HFFc6 (cell line): Measurements from ENCODE around the gene DNAH17. TPM values are rescaled to one million over a fixed set of nuclear protein-coding genes. Genes with fewer than 3 reads are reported as not detected.

Experiments used
- DNase-seq: peaks from one replicate; pipeline ENCODE4 v3.0.0-alpha.2; 2018
- H3K27ac Mint-ChIP-seq: 2 replicates; pipeline ENCODE4 v1.8.0; 2020; ENCODE audit warnings: mild to moderate bottlenecking, mixed read lengths
- H3K27me3 Mint-ChIP-seq: 2 replicates; pipeline ENCODE4 v1.8.0; 2021; ENCODE audit warnings: mild to moderate bottlenecking, moderate library complexity, mixed read lengths; ENCODE audit not compliant: insufficient read depth
- H3K36me3 Mint-ChIP-seq: 2 replicates; pipeline ENCODE4 v1.8.0; 2021; ENCODE audit warnings: low read depth, mixed read lengths
- H3K4me1 Mint-ChIP-seq: 2 replicates; pipeline ENCODE4 v1.8.0; 2020; ENCODE audit warnings: low read depth, mixed read lengths
- H3K4me3 Mint-ChIP-seq: 2 replicates; pipeline ENCODE4 v1.8.0; 2020; ENCODE audit warnings: mild to moderate bottlenecking, moderate library complexity, mixed read lengths
- H3K9me3 Mint-ChIP-seq: 2 replicates; pipeline ENCODE4 v1.8.0; 2020; ENCODE audit warnings: mild to moderate bottlenecking, mixed read lengths
- CTCF ChIP-seq: fragments of 200-600 bp; sonication (generic); IDR thresholded peaks from 2 replicates; pipeline ENCODE4 v1.5.0; 2021; ENCODE audit warnings: antibody characterized with exemption, mild to moderate bottlenecking
- total RNA-seq, 6 experiments: library from RNA; stranded (reverse); fragmentation: NEBNext Ultra II Directional; extraction: Animal tissue kit (Norgen Biotek cat#: 25700); gene quantifications; 2 replicates in 1 of 6; 3 replicates in 5 of 6; pipeline ENCODE4 v1.2.3, GENCODE V29; 2021

Gene DNAH17
- total RNA-seq, 6 experiments from 2014 or later: not detected

- no peak for DNase-seq
- no peak for TF ChIP-seq CTCF
- Mint-ChIP-seq H3K27ac (no peak overlapping the region), H3K4me3 (no peak overlapping the region), H3K4me1 (peaks cover 65% of the 10 kb centered on the region), H3K36me3 (peaks cover 17% of the 10 kb centered on the region), H3K27me3 (no peaks in the 10 kb centered on the region), H3K9me3 (no peaks in the 10 kb centered on the region)
Observed at GRCh38 chr17:78394209-78394608, 183.0 kb downstream of the DNAH17 start.

- Mint-ChIP-seq H3K36me3 (peaks cover 13% of the 10 kb centered on the region), H3K4me1 (peaks cover 67% of the 10 kb centered on the region), H3K4me3 (no peak overlapping the region), H3K9me3 (no peaks in the 10 kb centered on the region), H3K27ac (peak overlapping the region; percentile 39; the same call in 1 of the 2 replicates), H3K27me3 (no peaks in the 10 kb centered on the region)
- no peak for TF ChIP-seq CTCF
- DNase-seq: no peak
Observed at GRCh38 chr17:78393575-78393974, 183.6 kb downstream of the DNAH17 start.

GRCh38 chr17:78392295-78392694 lies 184.9 kb downstream of the DNAH17 start:
- Mint-ChIP-seq H3K36me3 (peaks cover 18% of the 10 kb centered on the region), H3K4me3 (peak overlapping the region; percentile 78), H3K27me3 (no peaks in the 10 kb centered on the region), H3K27ac (peak overlapping the region; percentile 93), H3K4me1 (peaks cover 68% of the 10 kb centered on the region), H3K9me3 (no peaks in the 10 kb centered on the region)
- no peak for DNase-seq
- no peak for TF ChIP-seq CTCF

- Mint-ChIP-seq H3K36me3 (peaks cover 19% of the 10 kb centered on the region), H3K9me3 (no peaks in the 10 kb centered on the region), H3K4me3 (peak overlapping the region; percentile 78), H3K4me1 (peaks cover 65% of the 10 kb centered on the region), H3K27ac (peak overlapping the region; percentile 93), H3K27me3 (no peaks in the 10 kb centered on the region)
- DNase-seq: peak; percentile 83
- no peak for TF ChIP-seq CTCF
Observed at GRCh38 chr17:78391843-78392242, 185.4 kb downstream of the DNAH17 start.

- Mint-ChIP-seq H3K4me1 (peaks cover 65% of the 10 kb centered on the region), H3K27me3 (peaks cover 2% of the 10 kb centered on the region; the same call in 1 of the 2 replicates), H3K4me3 (peak overlapping the region; percentile 78), H3K9me3 (no peaks in the 10 kb centered on the region), H3K27ac (peak overlapping the region; percentile 93), H3K36me3 (peaks cover 18% of the 10 kb centered on the region)
- DNase-seq: no peak
- TF ChIP-seq CTCF: no peak
Observed at GRCh38 chr17:78391051-78391431, 186.2 kb downstream of the DNAH17 start.
